Loucy (cell line): ENCODE measurements around the gene ARHGAP42.

Source experiments
- CTCF ChIP-seq: fragments of 200-600 bp; sonication (generic); conservative IDR thresholded peaks from 2 replicates; pipeline ENCODE4 v1.5.1; 2014; ENCODE audit warnings: mild to moderate bottlenecking, antibody characterized with exemption, low read length
- EZH2phosphoT487 ChIP-seq: fragments of 200-600 bp; IDR thresholded peaks from 2 replicates; pipeline ENCODE4 v1.6.1; 2018; ENCODE audit warnings: antibody characterized with exemption, mild to moderate bottlenecking, moderate library complexity, borderline replicate concordance

GRCh38 chr11:100748153-100748552 lies 61.1 kb downstream of the ARHGAP42 start:
- TF ChIP-seq CTCF (no peak), EZH2phosphoT487 (no peak)
